Neural progenitor cell (in vitro differentiated cells): ENCODE measurements around the gene EYA4.

Source experiments
- EZH2 ChIP-seq: fragments of 200-600 bp; sonication (generic); IDR thresholded peaks from 2 replicates; pipeline ENCODE4 v1.6.1; 2017; ENCODE audit warnings: antibody characterized with exemption, mild to moderate bottlenecking, moderate library complexity
- TF ChIP-seq, protein P1 (sequence below): fragments of 200-600 bp; sonication (generic); IDR thresholded peaks from 2 replicates; pipeline ENCODE4 v1.5.1; 2017; ENCODE audit warnings: antibody characterized with exemption, mild to moderate bottlenecking

DNA sequence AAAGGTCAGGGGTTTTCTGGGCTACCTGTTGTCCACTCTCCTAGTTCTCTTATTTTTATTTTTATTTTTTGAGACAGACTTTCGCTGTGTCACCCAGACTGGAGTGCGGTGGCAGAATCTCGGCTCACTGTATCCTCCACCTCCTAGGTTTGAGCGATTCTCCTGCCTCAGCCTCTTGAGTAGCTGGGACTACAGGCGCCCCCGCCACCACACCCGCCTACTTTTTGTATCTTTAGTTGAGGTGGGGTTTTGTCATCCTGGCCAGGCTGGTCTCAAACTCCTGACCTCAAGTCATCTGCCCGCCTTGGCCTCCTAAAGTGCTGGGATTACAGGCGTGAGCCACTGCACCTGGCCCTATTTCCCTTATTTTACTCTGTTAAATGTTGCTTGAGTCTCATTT lies 149.0 kb downstream of the EYA4 start:
- TF ChIP-seq, protein P1, sequence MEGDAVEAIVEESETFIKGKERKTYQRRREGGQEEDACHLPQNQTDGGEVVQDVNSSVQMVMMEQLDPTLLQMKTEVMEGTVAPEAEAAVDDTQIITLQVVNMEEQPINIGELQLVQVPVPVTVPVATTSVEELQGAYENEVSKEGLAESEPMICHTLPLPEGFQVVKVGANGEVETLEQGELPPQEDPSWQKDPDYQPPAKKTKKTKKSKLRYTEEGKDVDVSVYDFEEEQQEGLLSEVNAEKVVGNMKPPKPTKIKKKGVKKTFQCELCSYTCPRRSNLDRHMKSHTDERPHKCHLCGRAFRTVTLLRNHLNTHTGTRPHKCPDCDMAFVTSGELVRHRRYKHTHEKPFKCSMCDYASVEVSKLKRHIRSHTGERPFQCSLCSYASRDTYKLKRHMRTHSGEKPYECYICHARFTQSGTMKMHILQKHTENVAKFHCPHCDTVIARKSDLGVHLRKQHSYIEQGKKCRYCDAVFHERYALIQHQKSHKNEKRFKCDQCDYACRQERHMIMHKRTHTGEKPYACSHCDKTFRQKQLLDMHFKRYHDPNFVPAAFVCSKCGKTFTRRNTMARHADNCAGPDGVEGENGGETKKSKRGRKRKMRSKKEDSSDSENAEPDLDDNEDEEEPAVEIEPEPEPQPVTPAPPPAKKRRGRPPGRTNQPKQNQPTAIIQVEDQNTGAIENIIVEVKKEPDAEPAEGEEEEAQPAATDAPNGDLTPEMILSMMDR = no peak
- no peak for TF ChIP-seq EZH2
